ENCODE results near the gene VDR.
A peak's percentile ranks its signal among the peaks of the same experiment; 100 is the strongest.

The VDR gene

GRCh38 chr12:47904713-47905709, at the start of gene VDR:
TSS of gene VDR (minus strand) at chr12:47904994. CDS start at chr12:47879113, 25,881 bp downstream.
- Histone ChIP-seq H3K27ac (peak within 1 kb of the TSS; percentile 26 to 43), H3K4me3 (peak within 1 kb of the TSS; percentile 80)
- no peak for TF ChIP-seq CTCF (IDR thresholded peaks at IDR 0.05)
- peak; percentile 88 for DNase-seq (ENCODE audit: low spot score)

GRCh38 chr12:47954058-47954457, 49.3 kb upstream of the VDR start:
- TF ChIP-seq CTCF (IDR thresholded peaks at IDR 0.05): no peak
- Histone ChIP-seq H3K4me3 (no peak overlapping the region), H3K27ac (no peak overlapping the region)
- peak; percentile 66 for DNase-seq (ENCODE audit: low spot score)

GRCh38 chr12:47950856-47951468, 46.2 kb upstream of the VDR start:
- H3K4me3 ChIP-seq: no peak overlapping the region
- TF ChIP-seq CTCF (IDR thresholded peaks at IDR 0.05): no peak
- H3K27ac ChIP-seq: no peak overlapping the region
- DNase-seq (ENCODE audit: low spot score): peak; percentile 71

GRCh38 chr12:47949441-47950341, 44.9 kb upstream of the VDR start:
- DNase-seq (ENCODE audit: low spot score): no peak
- Histone ChIP-seq H3K27ac (no peak overlapping the region), H3K4me3 (no peak overlapping the region)
- peak; percentile 60 for TF ChIP-seq CTCF (IDR thresholded peaks at IDR 0.05)

GRCh38 chr12:47947341-47947740, 42.5 kb upstream of the VDR start:
- DNase-seq (ENCODE audit: low spot score): no peak
- TF ChIP-seq CTCF (IDR thresholded peaks at IDR 0.05): no peak

GRCh38 chr12:47946413-47947323, 41.9 kb upstream of the VDR start:
- H3K27ac ChIP-seq: no peak overlapping the region
- TF ChIP-seq CTCF (IDR thresholded peaks at IDR 0.05): no peak
- DNase-seq (ENCODE audit: low spot score): no peak
- no peak overlapping the region for H3K4me3 ChIP-seq

More at GRCh38 chr12:47947341-47947740, 42.5 kb upstream of the VDR start:
- Histone ChIP-seq H3K27ac (no peak overlapping the region), H3K4me3 (no peak overlapping the region)

Measured in coronary artery (tissue), 2 donors.